HG02852 (cell line): ENCODE results near the gene STIMATE.

Experiments used
- ATAC-seq: cut with Tn5 transposase; IDR thresholded peaks from one replicate; pipeline ENCODE4 v1.9.1; 2021; ENCODE audit warnings: mild to moderate bottlenecking, moderate library complexity; ENCODE audit not compliant: unreplicated experiment

Gene STIMATE

DNA sequence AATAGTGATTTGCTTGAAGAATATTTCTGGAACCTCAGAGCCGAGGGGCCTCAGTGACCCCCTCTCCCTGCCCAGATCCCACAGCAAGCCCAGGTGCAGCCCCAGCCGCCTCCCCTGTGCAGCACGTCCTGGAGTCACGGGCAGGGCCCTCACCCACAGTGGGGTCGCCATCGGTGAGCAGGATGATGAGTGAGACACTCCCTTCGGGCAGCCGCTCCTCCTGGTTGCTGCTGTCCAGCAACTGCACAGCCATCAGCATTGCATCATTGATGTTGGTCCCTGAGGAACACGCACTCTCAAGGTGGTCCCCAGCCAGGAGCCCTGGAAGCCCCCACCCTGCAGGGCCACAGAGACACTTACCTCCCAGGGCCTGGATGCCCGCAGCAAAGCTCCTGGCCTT is 73.3 kb downstream of the STIMATE start:
- ATAC-seq, result no peak

DNA sequence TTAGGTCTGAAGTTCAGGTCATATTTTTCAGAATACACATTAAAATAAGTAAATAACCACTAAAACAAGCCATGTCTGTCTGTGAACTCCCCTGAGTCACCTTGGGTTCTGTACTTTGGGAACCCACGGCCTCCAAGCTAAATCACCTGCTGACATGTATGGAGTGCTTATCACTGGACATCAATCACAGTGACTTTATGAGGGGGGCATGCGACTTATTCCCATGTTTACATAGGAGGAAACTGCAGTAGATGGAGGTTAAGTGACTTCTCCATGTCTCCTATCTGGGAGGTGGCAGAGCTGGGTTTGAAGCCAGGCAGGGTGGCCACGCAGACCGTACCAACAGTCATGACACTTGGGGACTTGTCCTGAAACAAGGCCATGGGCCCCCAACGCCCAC is 75.0 kb downstream of the STIMATE start:
- ATAC-seq, result no peak

DNA sequence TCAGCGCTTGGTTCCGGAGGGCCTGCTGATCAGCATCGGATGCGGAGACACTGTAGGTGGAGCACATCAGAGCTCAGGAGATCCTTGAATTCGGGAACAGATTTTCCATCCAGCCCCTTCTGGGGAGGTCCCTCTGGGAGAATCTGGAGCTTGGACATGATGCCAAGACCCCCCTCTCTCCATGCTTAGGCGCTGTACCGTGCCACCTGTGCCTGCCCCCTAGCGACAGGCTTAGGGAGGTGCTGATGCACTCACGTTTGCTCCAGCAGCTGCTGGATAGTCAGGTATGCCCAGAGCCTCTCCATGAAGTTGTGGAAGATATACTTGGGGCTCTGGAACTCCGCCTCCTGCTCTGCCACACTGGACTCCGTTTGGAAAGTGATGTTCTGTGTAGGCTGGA is 76.6 kb downstream of the STIMATE start:
- no peak for ATAC-seq

DNA sequence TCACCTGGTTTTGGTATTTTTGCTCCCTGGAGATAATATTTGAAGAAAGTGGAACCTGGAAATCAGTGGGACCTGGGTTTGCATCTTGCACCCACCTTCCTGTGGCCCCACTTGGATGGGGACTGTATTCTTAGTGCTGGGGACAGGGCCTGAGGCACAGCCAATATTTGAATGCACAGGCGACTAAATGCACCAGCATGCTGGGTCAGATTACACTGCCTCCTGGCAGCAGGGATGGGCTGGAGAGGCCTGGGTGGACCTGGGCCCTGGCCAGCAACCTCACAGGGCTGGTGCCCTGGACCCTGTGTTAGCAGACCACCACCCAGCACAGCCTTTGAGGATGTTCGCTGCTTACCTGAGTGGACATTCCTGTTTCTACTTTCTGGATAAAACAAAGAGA is 77.4 kb downstream of the STIMATE start:
- no peak for ATAC-seq

DNA sequence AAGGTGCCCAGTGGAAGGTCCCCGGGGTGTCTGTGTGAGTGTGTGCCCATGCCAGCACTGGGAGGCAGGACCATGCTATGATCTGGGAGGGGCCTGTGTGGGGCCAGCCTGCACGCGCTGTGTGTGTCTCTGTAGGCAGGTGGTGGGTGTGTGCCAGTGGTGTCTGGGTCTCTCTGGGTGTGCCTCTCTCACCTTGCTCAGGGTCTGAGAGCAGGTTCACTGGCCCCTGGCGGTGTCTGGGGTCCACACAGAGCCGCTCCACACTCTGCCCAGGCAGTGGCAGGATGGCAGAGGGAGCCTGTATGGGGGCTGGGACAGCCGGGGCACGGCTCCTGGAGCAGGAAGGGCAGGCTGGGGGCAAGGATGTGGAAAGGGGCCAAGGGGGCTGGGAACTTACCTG is 79.5 kb downstream of the STIMATE start:
- no peak for ATAC-seq

DNA sequence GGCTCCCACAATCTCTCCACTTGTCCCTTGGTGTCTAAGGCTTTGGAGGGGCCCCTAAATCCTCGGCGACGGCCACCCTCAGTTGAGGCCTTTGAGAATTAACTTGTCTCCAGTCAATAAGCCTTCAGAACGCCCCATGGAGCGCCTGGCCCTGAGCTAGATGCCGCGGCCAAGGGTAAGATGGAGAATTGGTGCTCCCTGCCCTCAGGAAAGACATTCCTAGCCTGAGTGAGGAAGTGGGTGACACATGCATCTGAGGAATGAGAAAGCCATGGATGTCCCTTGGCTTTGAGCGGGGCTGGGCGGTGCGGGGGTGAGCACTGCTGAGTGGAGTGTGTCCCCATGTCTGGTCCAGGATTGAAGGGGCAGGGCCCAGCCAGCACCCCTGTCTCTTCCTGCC is 80.1 kb downstream of the STIMATE start:
- no peak for ATAC-seq

DNA sequence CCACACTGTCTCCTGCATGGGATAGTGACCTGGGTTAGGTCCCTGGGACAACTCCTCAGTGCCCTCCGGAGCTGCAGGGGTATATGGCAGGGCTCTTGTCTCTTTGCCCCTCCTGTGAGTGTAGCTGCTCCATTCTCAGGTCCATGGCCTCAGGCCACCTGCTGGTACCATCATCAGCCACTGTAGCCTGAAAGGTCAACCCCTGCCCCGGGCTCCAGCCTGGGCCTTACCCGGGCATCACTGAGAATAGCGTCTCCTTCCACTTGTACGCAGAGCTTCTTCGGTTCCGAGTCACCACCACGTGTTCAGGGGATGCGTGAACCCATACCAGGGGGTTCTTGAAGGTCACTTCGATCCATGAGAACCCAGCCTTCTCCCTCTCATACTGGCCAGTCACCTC is 80.7 kb downstream of the STIMATE start:
- no peak for ATAC-seq

DNA sequence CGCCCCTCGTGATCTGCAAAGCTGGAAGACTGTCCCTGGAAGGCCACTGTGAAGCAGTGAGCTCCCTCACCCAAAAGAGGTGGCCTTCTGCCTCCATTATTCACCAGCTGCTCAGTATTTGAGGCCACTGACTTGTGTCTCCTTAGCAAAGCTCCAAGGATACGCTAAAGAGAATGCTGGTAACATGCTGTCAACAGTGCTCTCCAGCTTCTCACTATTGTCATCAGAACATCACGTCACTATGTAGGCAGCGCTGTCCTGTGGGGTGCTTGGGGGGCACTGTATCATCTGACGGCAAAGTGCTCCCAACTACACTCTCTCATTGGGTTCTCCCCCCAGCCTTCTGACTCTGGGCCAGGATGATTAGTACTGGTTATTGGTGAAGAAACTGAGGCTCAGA is 81.1 kb downstream of the STIMATE start:
- no peak for ATAC-seq

DNA sequence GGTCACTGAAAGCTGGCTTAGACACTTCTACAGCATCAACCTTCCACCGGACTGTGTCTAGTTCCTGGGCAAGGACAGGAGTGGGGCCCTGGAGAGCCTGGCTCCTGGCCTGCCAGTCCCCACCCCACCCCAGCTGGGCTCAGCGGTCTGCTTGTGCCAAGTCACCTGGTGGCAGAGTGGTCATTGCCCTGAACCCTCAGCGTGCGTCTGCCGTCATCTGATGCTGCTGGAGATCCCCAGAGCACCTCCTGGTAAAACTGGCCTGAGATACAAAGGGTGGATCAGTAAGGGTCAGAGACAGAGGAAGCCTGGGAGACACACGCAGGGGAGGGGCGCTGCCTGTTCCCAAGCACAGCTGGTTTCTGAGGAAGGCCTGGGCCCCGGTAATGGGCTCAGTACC is 83.5 kb downstream of the STIMATE start:
- no peak for ATAC-seq

DNA sequence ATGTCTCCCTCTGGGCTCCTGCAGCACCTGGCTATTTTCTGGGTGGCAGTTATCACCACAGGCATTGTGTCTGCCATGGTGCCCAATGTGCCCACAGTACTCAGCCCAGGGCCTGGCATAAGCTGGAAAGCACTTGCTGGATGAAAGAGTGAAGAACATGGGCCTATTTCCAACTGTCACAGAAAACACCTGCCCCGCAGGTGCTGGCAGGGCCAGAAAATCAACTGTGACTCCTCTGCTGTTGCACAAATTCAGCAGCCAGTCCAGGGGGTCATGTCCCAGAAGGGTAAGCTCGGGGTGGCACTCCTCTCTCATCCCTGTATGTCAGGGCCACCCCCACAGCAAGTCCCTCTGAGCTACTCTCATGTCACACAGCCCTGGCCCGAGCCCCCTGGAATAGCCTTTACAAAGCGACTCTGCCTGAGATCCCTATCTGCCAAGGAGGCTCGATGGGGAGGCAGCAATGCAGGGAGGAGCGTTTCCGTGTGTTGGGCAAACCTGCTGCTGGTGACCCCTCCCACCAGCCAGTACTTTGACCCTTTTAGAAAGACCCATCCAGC is 85.8 kb downstream of the STIMATE start:
- ATAC-seq, result no peak

DNA sequence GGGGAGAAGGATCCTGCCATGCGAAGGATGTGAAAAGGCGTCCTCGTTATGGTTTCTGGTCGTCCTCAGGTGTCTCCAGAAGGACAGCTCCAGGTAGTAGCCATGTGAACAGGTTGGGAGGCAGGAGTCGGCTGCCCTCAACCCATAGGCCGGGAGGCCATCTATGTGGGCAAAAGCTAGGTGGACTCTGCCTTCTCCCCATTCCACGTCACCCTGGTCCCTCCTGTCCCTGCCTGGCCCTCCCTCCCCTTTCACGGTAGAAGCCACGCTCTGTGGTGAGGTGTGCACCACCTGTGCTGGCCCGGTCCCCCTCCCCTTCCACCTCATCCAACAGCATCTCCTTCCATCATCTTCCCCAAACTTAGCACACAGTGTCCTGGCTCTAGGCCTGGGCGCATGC is 86.4 kb downstream of the STIMATE start:
- no peak for ATAC-seq

DNA sequence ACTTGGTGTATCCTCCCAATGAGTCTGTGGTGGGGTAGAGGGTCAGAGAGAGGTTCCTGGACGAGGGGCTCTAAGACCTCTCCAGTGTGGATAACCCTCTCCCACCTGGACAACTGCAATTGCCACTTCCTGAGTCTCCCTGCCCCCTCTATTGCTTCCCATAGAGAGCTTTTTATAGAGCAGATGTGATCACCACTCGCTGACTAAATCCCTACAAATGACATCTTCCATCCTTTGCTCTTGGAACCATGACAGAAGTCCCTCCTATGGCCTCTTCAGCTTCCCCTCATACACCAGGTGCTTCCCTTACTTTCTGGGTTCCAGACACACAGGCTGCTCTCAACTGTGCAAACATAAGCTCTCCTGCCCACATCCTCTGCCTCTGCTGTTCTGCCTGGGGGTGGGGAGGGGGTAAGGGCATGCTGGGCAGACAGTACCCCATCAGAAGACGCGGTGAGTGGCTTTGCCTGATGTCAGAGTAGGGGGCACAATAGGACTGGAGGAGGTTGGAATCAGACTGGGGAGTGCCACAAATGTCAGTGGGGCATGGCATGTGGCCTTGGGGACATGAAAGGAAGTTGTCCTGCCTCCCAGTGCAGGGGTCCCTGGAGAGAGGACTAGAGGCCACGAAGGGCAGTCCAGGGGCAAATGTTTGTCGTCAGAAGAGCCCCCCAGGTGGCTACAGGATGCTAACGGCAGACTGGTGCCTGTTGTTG is 87.5 kb downstream of the STIMATE start:
- no peak for ATAC-seq

DNA sequence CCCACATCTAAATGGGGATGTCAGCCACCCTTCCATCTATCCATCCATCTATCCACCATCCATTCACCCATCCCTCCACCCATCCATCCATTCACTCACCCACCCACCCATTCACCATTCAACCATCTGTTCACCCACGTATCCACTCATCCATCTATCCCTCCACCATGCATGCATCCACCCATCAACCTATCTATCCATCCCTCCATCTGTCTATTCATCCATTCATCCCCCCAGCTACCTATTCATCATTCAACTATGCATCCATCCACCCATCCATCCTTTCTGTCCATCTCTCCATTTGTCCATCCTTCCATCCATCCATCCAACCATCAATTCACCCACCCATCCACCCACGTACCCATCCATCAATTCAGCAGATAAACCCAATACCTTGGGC is 88.2 kb downstream of the STIMATE start:
- no peak for ATAC-seq

DNA sequence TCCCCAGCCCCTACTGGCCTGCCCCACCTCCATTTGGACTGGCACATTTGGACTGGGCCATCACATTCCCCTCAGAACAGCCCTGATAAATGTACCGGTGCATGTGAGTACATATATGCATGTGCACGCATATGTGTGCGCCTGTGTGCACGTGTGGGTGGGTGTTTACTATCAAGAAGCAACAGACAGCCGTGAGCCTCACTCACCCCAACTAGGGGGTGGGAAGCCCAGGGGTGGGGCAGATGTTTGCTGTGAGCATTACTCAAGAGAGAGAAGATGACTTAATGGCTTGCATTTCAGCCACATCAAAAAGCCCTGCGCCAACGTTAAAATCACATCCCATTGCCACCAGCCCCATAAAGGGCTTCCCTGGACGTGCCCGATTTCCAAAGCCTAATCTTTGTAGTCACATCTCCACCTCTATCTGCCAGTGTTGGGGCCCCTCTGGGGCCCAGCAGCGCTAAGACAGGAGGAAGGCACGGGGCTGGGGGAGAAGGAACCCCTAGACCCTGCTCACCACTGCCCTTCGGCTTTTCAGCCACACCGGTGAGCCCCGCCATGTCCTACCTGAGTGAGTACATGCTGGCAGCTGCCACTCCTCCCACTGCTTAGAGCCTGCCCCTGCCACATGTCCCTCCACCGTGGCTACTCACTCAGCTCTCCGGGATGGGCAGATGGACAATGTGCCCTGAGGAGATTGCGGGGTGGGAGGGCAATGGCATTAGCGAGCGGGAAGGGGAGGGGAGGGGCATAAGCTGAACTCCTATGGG is 91.9 kb downstream of the STIMATE start:
- ATAC-seq, result no peak

DNA sequence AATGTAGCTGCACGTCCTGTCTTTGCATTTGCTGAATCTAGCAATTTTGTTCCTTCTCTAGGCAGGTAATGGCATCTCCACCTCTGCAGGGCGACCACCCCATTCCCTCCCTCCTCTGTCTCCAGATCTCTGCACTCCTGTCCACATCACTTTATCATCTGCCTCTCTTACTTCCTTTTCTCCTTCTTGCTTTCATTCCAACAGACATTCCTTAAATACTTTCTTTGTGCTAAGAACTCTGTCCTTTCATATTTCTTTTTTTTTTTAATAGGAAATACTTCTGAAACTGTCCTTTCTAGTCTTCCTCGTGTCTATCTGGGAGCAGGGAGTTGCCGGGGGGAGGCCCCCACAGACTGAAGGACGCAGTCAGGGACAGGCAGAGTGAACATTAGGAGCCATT is 95.5 kb downstream of the STIMATE start:
- no peak for ATAC-seq

DNA sequence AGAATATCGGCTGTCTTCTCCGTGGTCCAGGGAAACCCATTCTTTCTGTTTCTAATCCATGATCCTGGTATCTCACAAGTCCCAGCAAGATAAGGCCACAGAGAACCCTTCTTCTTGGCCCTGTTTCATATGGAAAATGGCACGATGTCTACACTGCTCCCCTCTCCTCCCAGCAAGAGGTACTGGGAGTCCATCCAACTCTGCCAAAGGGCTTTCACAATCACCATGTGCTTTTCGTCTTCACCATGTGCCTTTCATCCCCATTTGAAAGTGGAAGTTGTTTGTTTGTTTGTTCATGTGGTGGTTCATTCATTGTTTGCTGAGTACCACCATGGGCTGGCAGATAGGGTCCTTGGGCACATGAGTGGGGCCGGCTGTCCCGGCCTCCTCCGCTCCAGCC is 97.3 kb downstream of the STIMATE start:
- ATAC-seq, result no peak

DNA sequence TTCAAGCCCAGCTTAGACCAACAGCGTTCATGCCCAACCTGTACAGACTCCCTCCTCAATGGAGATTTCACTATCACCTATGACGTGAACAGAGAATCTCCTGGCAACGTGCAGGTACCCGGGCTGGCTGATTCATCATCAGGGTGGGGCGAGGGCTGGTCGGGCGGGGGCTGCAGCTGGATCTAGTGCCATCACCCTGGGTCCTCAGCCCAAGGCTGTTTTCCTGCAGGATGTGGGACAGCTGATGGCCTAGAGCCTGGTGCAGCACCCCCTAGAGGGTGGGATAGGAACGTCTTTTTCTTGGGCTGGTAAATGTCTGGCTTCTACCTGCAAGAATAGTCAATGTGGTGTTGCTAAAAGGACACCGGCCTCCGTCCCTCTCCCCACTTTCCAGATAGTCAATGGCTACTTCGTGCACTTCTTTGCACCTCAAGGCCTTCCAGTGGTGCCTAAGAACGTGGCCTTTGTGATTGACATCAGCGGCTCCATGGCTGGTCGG is 98.3 kb downstream of the STIMATE start:
- no peak for ATAC-seq

DNA sequence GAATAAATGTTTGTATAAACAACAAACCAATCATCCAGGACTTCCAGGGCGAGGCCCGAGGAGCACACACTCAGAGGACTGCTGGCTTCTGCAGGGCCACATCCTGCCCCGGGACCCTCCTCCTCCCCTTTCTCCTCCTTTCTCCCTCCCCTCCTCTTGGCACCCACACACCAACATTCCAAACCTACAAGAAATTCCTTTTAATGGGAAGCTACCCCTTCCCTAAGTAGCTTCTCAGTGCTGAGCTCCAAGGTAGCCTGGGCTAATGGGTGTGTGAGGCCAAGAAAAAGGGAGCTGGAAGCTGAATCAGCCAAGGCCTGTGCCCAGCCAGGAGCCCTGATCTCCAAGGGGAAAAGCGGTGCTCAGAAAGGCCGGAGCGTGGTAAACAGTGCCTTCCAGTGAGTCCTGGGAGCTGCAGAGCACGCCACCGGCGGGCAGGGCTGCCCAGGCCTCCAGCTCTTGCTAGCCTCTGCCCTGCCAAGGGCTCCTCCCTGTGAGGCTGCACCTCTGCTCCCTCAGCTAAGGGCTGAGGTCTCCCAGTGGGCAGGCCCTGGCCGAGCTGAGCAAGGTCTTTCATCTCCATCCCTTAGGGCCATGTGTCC is 98.9 kb downstream of the STIMATE start:
- no peak for ATAC-seq

DNA sequence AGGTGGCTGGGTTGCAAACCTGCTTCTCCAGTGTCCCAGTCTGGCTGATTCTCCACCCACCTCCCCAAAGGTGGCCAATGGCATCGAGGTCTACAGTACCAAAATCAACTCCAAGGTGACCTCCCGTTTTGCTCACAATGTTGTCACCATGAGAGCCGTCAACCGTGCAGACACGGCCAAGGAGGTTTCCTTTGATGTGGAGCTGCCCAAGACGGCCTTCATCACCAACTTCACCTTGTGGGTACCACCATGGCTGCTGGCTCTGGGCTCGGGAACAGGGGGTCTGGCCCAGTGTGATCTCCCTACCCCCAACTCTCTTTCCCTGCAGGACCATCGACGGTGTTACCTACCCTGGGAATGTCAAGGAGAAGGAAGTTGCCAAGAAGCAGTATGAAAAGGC is 100.9 kb downstream of the STIMATE start:
- no peak for ATAC-seq

DNA sequence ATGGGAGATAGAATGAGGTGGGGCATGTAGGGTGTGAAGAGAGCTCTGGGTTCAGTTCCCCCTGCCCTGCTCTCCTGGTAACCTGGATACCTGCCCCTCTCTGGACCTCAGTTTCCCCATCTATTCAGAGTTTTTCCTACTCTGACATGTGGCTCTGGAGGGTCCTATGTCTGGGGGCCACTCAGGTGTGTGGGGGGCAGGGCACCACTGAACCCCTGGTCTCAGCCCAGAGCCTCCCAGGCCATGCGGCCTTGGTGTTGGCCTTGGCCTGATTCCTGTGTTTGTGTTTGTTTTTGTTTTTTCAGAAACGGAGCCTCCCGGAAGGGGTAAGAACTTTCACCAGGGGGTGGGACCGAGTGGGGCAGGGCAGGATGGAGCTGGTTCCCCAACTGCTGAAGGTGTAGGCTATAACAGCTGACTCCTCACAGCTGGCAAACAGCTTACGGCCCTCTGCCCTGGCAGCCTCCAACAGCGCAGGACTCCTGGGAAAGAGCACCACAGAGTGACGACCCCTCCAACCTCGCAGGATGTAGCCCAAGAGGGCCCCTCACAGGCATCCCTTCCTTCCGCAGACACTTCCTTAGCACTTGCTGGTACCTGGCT is 101.9 kb downstream of the STIMATE start:
- no peak for ATAC-seq

DNA sequence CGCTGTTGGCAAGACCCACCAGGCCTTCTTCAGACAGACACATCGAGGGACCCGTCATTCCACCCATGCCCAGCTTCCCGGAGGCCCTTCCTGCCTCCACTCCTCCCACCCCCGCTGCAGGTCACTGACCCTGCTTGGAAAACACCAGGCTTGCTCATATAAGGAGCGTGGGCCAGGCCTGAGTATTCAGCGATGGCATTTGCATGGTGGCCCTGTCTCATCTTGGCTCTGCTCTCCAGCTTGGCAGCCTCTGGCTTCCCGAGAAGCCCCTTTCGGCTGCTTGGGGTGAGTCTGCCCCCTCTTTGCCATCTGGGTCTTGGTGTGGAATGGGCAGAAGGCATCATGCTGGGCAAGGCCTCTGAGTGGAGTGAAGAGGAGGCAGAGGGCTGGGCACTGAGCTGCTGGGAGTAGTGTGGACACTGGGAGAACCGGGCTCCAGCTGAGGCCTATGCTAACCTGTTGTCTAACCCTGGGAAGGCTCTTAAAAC is 102.7 kb downstream of the STIMATE start, which contains the start of gene ITIH3:
TSS of gene ITIH3 (plus strand) at position 185 of the 488 bp plus-strand sequence. CDS start at position 193, 8 bp downstream.
- no peak for ATAC-seq
